DND-41 (cell line): ENCODE results near the gene TOP3A.
A peak's percentile ranks its signal among the peaks of the same experiment; 100 is the strongest.

Source experiments
- ATAC-seq: fragments of 200-7000 bp; cut with Tn5 transposase; 3 replicates; pipeline ENCODE4 v1.9.1; 2021; ENCODE audit warnings: low read depth; ENCODE audit not compliant: insufficient read depth
- DNase-seq: peaks from one replicate; pipeline ENCODE4 v3.0.0-alpha.2; 2020
- H2AFZ ChIP-seq: 2 replicates; pipeline ENCODE4 v1.6.0; 2012; ENCODE audit warnings: low read depth, low read length
- H3K27ac ChIP-seq: 2 replicates; pipeline ENCODE4 v1.5.1; 2012; ENCODE audit warnings: low read length, inconsistent platforms
- H3K27me3 ChIP-seq: fragments of 200-600 bp; sonication (generic); 2 replicates; pipeline ENCODE4 v1.6.0; 2012; ENCODE audit warnings: low read length, mild to moderate bottlenecking, inconsistent platforms; ENCODE audit not compliant: insufficient read depth, poor library complexity
- H3K36me3 ChIP-seq: 2 replicates; pipeline ENCODE4 v1.5.1; 2012; ENCODE audit warnings: low read length, inconsistent platforms; ENCODE audit not compliant: insufficient read depth
- H3K4me1 ChIP-seq: 2 replicates; pipeline ENCODE4 v1.5.1; 2012; ENCODE audit warnings: mild to moderate bottlenecking, low read length; ENCODE audit not compliant: insufficient read depth
- H3K4me2 ChIP-seq: 2 replicates; pipeline ENCODE4 v1.6.0; 2012; ENCODE audit warnings: mild to moderate bottlenecking, moderate library complexity, low read length, inconsistent platforms; ENCODE audit not compliant: insufficient read depth
- H3K4me3 ChIP-seq, 2 experiments: fragments of 200-600 bp in 1 of 2; shearing (Covaris generic) in 1 of 2; 2 replicates each; pipeline ENCODE4 v1.5.1; 2012 to 2016; ENCODE audit warnings: inconsistent platforms in 2 of 2, low read length in 2 of 2, mild to moderate bottlenecking in 2 of 2, low read depth in 1 of 2, moderate library complexity in 1 of 2
- H3K79me2 ChIP-seq: 2 replicates; pipeline ENCODE4 v1.6.0; 2012; ENCODE audit warnings: low read length, inconsistent platforms; ENCODE audit not compliant: insufficient read depth
- H3K9ac ChIP-seq: 2 replicates; pipeline ENCODE4 v1.6.0; 2012; ENCODE audit warnings: low read depth, mild to moderate bottlenecking, inconsistent platforms, low read length, moderate library complexity
- H3K9me3 ChIP-seq: 2 replicates; pipeline ENCODE4 v1.5.1; 2012; ENCODE audit warnings: low read length, moderate library complexity, mild to moderate bottlenecking, inconsistent platforms; ENCODE audit not compliant: insufficient read depth, severe bottlenecking
- H4K20me1 ChIP-seq: 2 replicates; pipeline ENCODE4 v1.6.0; 2012; ENCODE audit warnings: low read length; ENCODE audit not compliant: insufficient read depth
- CTCF ChIP-seq: IDR thresholded peaks from 2 replicates; pipeline ENCODE4 v1.5.1; 2012; ENCODE audit warnings: borderline replicate concordance, low read length, moderate library complexity, mild to moderate bottlenecking; ENCODE audit not compliant: poor library complexity, severe bottlenecking; ENCODE audit errors: extremely low read depth
- EZH2 ChIP-seq: IDR thresholded peaks from 3 replicates; pipeline ENCODE4 v1.6.1; 2012; ENCODE audit warnings: borderline replicate concordance, low read depth, mild to moderate bottlenecking, moderate library complexity, low read length, inconsistent platforms; ENCODE audit not compliant: severe bottlenecking

TOP3A gene

GRCh38 chr17:18248300-18248731 lies 66.5 kb downstream of the TOP3A start:
- ATAC-seq (peak; percentile 83), DNase-seq (peak; percentile 72)

GRCh38 chr17:18247613-18248001 lies 67.2 kb downstream of the TOP3A start:
- no peaks in the 10 kb centered on the region for H3K27me3 ChIP-seq
- no peak overlapping the region for H3K9ac ChIP-seq
- DNase-seq (no peak), ATAC-seq (no peak)
- H3K79me2 ChIP-seq = no peaks in the 10 kb centered on the region
- no peak overlapping the region for H3K27ac ChIP-seq
- H2AFZ ChIP-seq = no peak overlapping the region
- H3K36me3 ChIP-seq = peaks cover 88% of the 10 kb centered on the region
- no peak overlapping the region for H3K4me2 ChIP-seq
- H3K9me3 ChIP-seq = no peaks in the 10 kb centered on the region
- H3K4me3 ChIP-seq = no peak overlapping the region
- TF ChIP-seq CTCF = no peak
- TF ChIP-seq EZH2 = no peak
- H3K4me1 ChIP-seq = no peaks in the 10 kb centered on the region
- H4K20me1 ChIP-seq = peaks cover 11% of the 10 kb centered on the region

More at GRCh38 chr17:18248300-18248731, 66.5 kb downstream of the TOP3A start:
- Histone ChIP-seq H3K79me2 (no peaks in the 10 kb centered on the region), H3K4me1 (no peaks in the 10 kb centered on the region), H4K20me1 (peaks cover 10% of the 10 kb centered on the region), H3K4me2 (no peak overlapping the region), H3K27ac (no peak overlapping the region), H3K36me3 (peaks cover 93% of the 10 kb centered on the region), H3K27me3 (no peaks in the 10 kb centered on the region), H3K9me3 (no peaks in the 10 kb centered on the region), H2AFZ (no peak overlapping the region), H3K4me3 (no peak overlapping the region), H3K9ac (no peak overlapping the region)
- TF ChIP-seq EZH2 (no peak), CTCF (peak; percentile 82)

GRCh38 chr17:18246880-18247612 lies 67.7 kb downstream of the TOP3A start:
- Histone ChIP-seq H3K27me3 (no peaks in the 10 kb centered on the region), H3K9ac (no peak overlapping the region), H3K4me1 (no peaks in the 10 kb centered on the region), H3K36me3 (peaks cover 88% of the 10 kb centered on the region), H3K4me2 (no peak overlapping the region), H4K20me1 (peaks cover 11% of the 10 kb centered on the region), H3K4me3 (no peak overlapping the region), H2AFZ (no peak overlapping the region), H3K79me2 (no peaks in the 10 kb centered on the region), H3K27ac (no peak overlapping the region), H3K9me3 (no peaks in the 10 kb centered on the region)
- ATAC-seq = no peak
- DNase-seq = peak; percentile 41
- TF ChIP-seq EZH2 (no peak), CTCF (no peak)
